Caco-2 (cell line): ENCODE results near the gene RPUSD1. TPM values are rescaled to one million over a fixed set of nuclear protein-coding genes. Genes with fewer than 3 reads are reported as not detected.
A peak's percentile ranks its signal among the peaks of the same experiment; 100 is the strongest.

ENCODE experiments used
- BruUV-seq: library from RNA; stranded (reverse); fragments of 400-500 nt; replicated peaks from 2 replicates; lab custom pipeline; 2021; lab: Mats Ljungman, UMichigan
- CTCF ChIA-PET: fragments of 300-600 bp; sonication (Branson Sonifier 250); formaldehyde crosslinking; loops from one replicate; lab custom pipeline; 2022; ENCODE audit warnings: antibody characterized with exemption; lab: Charles Lee
- POLR2A ChIA-PET: fragments of 300-600 bp; sonication (Branson Sonifier 250); formaldehyde crosslinking; loops from one replicate; lab custom pipeline; 2022; ENCODE audit warnings: antibody characterized with exemption; lab: Charles Lee
- DNase-seq, 2 experiments: peaks; one replicate each; pipeline versions ENCODE4 v3.0.0 to v3.0.0-alpha.2; 2020 to 2022
- H3K27me3 ChIP-seq: replicated peaks from 2 replicates; pipeline ENCODE4 v1.6.0; 2011; ENCODE audit warnings: low read length; ENCODE audit not compliant: control insufficient read depth, insufficient read depth
- H3K36me3 ChIP-seq: 2 replicates; pipeline ENCODE4 v1.5.1; 2011; ENCODE audit warnings: low read length; ENCODE audit not compliant: control insufficient read depth, insufficient read depth
- H3K4me1 ChIP-seq: fragments of 250-450 bp; sonication (Bioruptor Pico); 2 replicates; pipeline ENCODE4 v1.5.1; 2020; ENCODE audit warnings: mild to moderate bottlenecking
- H3K4me3 ChIP-seq: 2 replicates; pipeline ENCODE4 v1.5.1; 2011; ENCODE audit warnings: low read depth, mild to moderate bottlenecking, control low read depth, low read length
- H3K9me3 ChIP-seq: fragments of 250-450 bp; sonication (Bioruptor Pico); 2 replicates; pipeline ENCODE4 v1.5.1; 2020; ENCODE audit warnings: mild to moderate bottlenecking, moderate library complexity
- H3K27ac Mint-ChIP-seq: one replicate; pipeline ENCODE4 v1.8.0; 2022; ENCODE audit warnings: mixed read lengths; ENCODE audit not compliant: unreplicated experiment
- H3K27me3 Mint-ChIP-seq: one replicate; pipeline ENCODE4 v1.8.0; 2022; ENCODE audit warnings: mixed read lengths; ENCODE audit not compliant: insufficient read depth, unreplicated experiment
- H3K36me3 Mint-ChIP-seq: one replicate; pipeline ENCODE4 v1.8.0; 2022; ENCODE audit warnings: mild to moderate bottlenecking, mixed read lengths; ENCODE audit not compliant: insufficient read depth, unreplicated experiment
- H3K4me1 Mint-ChIP-seq: one replicate; pipeline ENCODE4 v1.8.0; 2022; ENCODE audit warnings: low read depth, mixed read lengths; ENCODE audit not compliant: unreplicated experiment
- H3K4me3 Mint-ChIP-seq: one replicate; pipeline ENCODE4 v1.8.0; 2022; ENCODE audit warnings: mild to moderate bottlenecking, moderate library complexity, mixed read lengths; ENCODE audit not compliant: unreplicated experiment
- H3K9me3 Mint-ChIP-seq: one replicate; pipeline ENCODE4 v1.8.0; 2022; ENCODE audit warnings: mixed read lengths; ENCODE audit not compliant: unreplicated experiment
- intact Hi-C: fragments of 100-400 bp; cut with micrococcal nuclease; formaldehyde crosslinking; loops from one replicate; pipeline ENCODE4 v1.10.0; 2022; ENCODE audit not compliant: unreplicated experiment
- total RNA-seq: library from RNA; stranded (reverse); gene quantifications from 2 replicates; pipeline ENCODE4 v1.2.3, GENCODE V29; 2022
- TF ChIP-seq, protein P1 (sequence below), 2 experiments: fragments of 200-600 bp in 1 of 2; IDR thresholded peaks; 1 replicate in 1 of 2; 2 replicates in 1 of 2; pipeline versions ENCODE4 v1.5.1 to v1.8.0; 2011 to 2022; ENCODE audit warnings: antibody characterized with exemption in 1 of 2, control low read depth in 1 of 2, inconsistent platforms in 1 of 2, low read depth in 1 of 2, low read length in 1 of 2, mild to moderate bottlenecking in 1 of 2, moderate library complexity in 1 of 2; ENCODE audit not compliant: insufficient read depth in 1 of 2, severe bottlenecking in 1 of 2, unreplicated experiment in 1 of 2

Gene RPUSD1
- total RNA-seq, 1 experiment from 2014 or later, result 44.0 TPM

DNA sequence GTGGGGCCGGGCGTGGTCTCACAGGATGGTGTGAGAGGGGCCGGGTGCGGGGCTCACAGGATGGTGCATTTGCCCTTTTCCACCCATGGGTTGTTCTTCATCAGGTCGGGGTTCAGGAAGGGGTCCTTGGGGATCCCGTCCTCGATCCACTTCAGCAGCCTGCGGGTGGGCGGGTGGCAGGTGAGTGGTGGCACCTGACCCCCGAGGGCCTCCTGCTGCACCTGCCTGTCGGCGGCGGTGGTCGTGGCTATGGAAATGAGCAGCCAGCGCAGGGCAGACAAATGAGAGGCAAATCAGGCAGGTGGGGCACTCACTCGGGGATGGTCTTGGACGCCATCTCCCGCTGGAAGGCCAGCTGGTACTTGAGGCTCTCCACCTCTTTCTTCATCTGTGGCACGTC, 10.5 kb upstream of the RPUSD1 start:
- Mint-ChIP-seq H3K9me3 (no peaks in the 10 kb centered on the region), H3K27me3 (no peaks in the 10 kb centered on the region), H3K36me3 (peaks cover 42% of the 10 kb centered on the region), H3K4me1 (no peaks in the 10 kb centered on the region), H3K27ac (no peak overlapping the region), H3K4me3 (no peak overlapping the region)
- ChIA-PET CTCF (no interaction called here), POLR2A (no interaction called here)
- Histone ChIP-seq H3K27me3 (no peaks in the 10 kb centered on the region), H3K4me3 (no peak overlapping the region), H3K9me3 (no peaks in the 10 kb centered on the region), H3K36me3 (no peaks in the 10 kb centered on the region), H3K4me1 (peaks cover 9% of the 10 kb centered on the region)
- TF ChIP-seq, protein P1, sequence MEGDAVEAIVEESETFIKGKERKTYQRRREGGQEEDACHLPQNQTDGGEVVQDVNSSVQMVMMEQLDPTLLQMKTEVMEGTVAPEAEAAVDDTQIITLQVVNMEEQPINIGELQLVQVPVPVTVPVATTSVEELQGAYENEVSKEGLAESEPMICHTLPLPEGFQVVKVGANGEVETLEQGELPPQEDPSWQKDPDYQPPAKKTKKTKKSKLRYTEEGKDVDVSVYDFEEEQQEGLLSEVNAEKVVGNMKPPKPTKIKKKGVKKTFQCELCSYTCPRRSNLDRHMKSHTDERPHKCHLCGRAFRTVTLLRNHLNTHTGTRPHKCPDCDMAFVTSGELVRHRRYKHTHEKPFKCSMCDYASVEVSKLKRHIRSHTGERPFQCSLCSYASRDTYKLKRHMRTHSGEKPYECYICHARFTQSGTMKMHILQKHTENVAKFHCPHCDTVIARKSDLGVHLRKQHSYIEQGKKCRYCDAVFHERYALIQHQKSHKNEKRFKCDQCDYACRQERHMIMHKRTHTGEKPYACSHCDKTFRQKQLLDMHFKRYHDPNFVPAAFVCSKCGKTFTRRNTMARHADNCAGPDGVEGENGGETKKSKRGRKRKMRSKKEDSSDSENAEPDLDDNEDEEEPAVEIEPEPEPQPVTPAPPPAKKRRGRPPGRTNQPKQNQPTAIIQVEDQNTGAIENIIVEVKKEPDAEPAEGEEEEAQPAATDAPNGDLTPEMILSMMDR (IDR thresholded peaks at IDR 0.05; ENCODE audit: insufficient read depth in 1 of 2, low read depth in 1 of 2, low read length in 1 of 2, severe bottlenecking in 1 of 2, unreplicated experiment in 1 of 2), result no peak
- no peak for DNase-seq
- intact Hi-C loops, result no loop called here
- BruUV-seq, result no TSS peak

DNA sequence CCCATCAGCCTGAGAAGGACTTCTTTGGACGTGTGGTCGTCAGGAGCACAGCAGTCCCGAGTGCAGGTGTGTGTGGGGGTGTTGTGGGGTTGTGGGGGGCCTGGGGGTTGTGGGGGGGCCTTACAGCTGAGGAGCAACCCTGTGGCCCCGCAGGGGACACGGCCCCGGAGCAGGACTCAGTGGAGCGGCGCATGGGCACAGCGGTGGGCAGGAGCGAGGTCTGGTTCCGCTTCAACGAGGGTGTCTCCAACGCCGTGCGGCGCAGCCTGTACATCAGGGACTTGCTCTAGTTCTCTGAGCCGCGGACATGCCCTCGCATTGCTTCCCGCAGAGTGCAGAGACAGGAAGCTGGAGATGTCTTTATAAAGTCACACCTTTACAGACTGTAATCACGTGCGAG, 9.5 kb upstream of the RPUSD1 start:
- H3K9me3 Mint-ChIP-seq, result no peaks in the 10 kb centered on the region
- no peak overlapping the region for H3K27ac Mint-ChIP-seq
- H3K4me1 ChIP-seq, result peaks cover 9% of the 10 kb centered on the region
- CTCF ChIA-PET, result no interaction called here
- H3K4me3 Mint-ChIP-seq, result no peak overlapping the region
- no peak for DNase-seq
- no peaks in the 10 kb centered on the region for H3K4me1 Mint-ChIP-seq
- TF ChIP-seq, protein P1 (IDR thresholded peaks at IDR 0.05; ENCODE audit: insufficient read depth in 1 of 2, low read depth in 1 of 2, low read length in 1 of 2, severe bottlenecking in 1 of 2, unreplicated experiment in 1 of 2), result no peak
- H3K27me3 ChIP-seq, result no peaks in the 10 kb centered on the region
- POLR2A ChIA-PET, result no interaction called here
- no peaks in the 10 kb centered on the region for H3K27me3 Mint-ChIP-seq
- no TSS peak for BruUV-seq
- intact Hi-C loops, result no loop called here
- peaks cover 42% of the 10 kb centered on the region for H3K36me3 Mint-ChIP-seq
- H3K9me3 ChIP-seq, result no peaks in the 10 kb centered on the region
- no peak overlapping the region for H3K4me3 ChIP-seq
- H3K36me3 ChIP-seq, result no peaks in the 10 kb centered on the region; the same call in 1 of the 2 replicates

DNA sequence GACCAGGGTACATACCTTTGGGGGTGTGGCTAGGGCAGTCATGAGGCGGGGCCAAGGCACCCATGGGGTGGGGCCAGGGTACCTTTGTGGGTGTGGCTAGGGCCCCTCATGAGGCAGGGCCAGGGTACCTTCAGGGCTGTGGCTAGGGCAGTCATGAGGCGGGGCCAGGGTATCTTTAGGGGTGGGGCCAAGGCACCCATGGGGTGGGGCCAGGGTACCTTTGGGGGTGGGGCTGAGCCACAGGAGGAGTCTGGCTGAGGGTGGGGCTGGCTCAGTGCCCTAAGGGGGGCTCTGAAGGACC, 8.9 kb upstream of the RPUSD1 start:
- H3K9me3 ChIP-seq, result no peaks in the 10 kb centered on the region
- intact Hi-C loops, result no loop called here
- no TSS peak for BruUV-seq
- Mint-ChIP-seq H3K36me3 (peaks cover 36% of the 10 kb centered on the region), H3K4me1 (no peaks in the 10 kb centered on the region), H3K27ac (no peak overlapping the region), H3K9me3 (no peaks in the 10 kb centered on the region), H3K27me3 (no peaks in the 10 kb centered on the region), H3K4me3 (no peak overlapping the region)
- ChIA-PET POLR2A (no interaction called here), CTCF (no interaction called here)
- H3K4me3 ChIP-seq, result no peak overlapping the region
- no peaks in the 10 kb centered on the region; the same call in 1 of the 2 replicates for H3K36me3 ChIP-seq
- TF ChIP-seq, protein P1 (IDR thresholded peaks at IDR 0.05; ENCODE audit: insufficient read depth in 1 of 2, low read depth in 1 of 2, low read length in 1 of 2, severe bottlenecking in 1 of 2, unreplicated experiment in 1 of 2), result no peak
- DNase-seq, result peak; percentile 67 to 75
- H3K4me1 ChIP-seq, result peaks cover 9% of the 10 kb centered on the region
- H3K27me3 ChIP-seq, result no peaks in the 10 kb centered on the region
